Measurements from ENCODE around the gene DAB1.

Gene DAB1

DNA sequence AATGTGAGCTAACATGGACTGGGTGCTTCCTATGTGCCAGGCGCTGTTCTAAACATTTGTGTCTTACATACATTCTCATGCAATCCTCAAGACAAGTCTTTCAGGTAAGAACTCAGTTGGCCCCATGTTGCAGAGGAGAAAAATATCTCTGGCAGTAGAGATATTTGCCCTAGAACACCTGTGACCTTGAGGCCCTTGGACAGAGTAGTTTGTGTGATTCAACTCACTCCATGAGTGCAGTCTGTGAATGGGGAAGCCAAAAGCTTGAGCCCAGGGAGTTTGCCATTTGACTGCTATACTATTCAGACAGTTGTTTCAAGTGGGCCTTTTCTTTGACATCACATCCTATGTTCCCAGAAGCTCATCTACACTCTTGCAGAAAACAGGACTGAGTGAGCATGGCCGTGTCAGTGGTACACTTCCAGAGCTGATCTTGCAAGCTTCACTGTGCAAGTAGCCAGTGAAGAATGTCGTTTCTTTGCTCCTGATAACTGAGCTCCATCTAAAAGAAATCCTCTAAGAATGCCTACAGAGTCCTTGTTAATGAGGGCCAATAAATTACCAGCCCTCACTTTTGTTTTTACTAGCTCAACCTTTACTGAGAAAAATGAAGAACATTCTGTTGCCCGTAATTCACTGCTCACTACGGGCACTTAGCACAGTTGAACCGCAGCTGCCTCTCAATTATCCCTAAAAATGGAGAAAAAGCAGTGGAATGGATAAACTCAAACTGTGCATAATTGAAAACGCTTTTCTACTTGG, 359.3 kb downstream of the DAB1 start:
- TF ChIP-seq CTCF (IDR thresholded peaks at IDR 0.05; ENCODE audit: low read depth, low read length) = no peak
- DNase-seq (ENCODE audit: extremely low read depth, low read depth) = no peak

DNA sequence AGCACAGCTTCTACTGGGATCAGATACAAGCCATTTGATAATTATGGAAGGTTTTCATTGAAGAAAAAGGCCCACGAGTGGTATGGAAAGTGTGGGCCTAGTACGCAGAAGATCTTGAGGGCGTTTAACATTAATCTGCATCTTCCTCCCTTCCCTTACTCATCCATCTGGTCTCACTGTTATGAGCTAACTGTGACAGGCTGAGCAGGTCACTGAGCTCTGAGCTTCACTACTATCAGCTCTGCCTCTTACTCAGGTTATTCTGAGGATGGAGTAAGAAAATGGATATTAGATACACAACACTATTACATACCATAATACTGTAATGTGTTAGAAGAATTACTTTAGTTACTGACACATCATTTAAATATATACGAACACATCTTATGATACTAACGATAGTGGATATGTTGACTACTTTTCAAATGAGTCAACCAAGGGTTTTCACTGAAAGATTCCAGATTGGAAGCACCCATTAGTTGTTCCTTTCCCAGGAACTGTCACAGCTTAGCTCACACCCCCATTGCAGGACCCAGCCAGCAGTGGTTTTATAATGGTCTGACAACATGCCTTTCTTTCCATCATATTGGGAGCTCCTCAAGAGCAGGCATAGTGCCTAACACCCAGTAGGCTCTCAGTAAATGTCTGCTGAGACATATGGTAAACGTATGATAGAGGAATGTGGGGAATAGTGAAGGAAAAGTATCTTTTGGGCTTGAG, 360.3 kb downstream of the DAB1 start:
- TF ChIP-seq CTCF (IDR thresholded peaks at IDR 0.05; ENCODE audit: low read depth, low read length) = no peak
- no peak for DNase-seq (ENCODE audit: extremely low read depth, low read depth)

DNA sequence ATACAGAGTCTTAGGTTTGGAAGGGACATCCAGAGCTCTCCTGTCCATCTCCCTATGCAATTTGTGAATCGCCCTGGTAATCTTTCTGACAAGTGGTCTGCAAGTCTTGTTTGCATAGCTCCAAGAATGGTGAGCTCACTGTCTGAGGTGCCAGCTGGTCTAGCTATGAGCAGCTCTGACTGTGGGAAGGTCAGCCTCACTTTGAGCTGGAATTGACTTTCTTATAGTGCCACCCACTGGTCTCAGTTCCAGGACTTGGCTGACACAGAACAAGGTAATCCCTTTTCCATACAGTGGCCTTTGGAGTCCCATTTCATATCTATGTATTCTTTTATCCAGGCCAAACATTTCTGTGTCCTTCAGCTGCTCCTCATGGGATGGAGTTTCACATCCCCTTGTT, 362.5 kb downstream of the DAB1 start:
- DNase-seq (ENCODE audit: extremely low read depth, low read depth) = peak; percentile 15
- TF ChIP-seq CTCF (IDR thresholded peaks at IDR 0.05; ENCODE audit: low read depth, low read length) = peak; percentile 18

GRCh38 chr1:57060451-57060850, 363.4 kb downstream of the DAB1 start:
- DNase-seq (ENCODE audit: extremely low read depth, low read depth) = no peak
- TF ChIP-seq CTCF (IDR thresholded peaks at IDR 0.05; ENCODE audit: low read depth, low read length) = no peak

- DNase-seq (ENCODE audit: extremely low read depth, low read depth) = no peak
- TF ChIP-seq CTCF (IDR thresholded peaks at IDR 0.05; ENCODE audit: low read depth, low read length) = no peak
These were observed 365.0 kb downstream of the DAB1 start for GRCh38 chr1:57058652-57059501.

DNA sequence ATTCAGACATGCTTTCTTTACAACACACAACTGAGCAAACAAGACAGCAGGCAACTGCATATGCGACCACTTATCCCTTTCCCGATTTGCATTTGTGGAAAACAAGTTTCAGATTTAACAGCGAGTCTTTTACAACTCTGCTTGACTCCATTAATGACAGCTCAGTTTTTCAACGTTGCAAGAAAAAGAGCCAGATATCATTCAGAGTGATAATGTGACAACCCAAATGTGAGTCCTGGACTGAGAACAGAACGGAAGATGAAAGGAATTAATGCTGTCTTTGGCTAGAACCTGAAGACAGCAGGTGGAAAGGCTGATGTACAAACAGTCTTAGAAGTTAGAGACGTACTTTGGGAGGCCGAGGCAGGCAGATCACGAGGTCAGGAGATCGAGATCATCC, 375.0 kb downstream of the DAB1 start:
- TF ChIP-seq CTCF (IDR thresholded peaks at IDR 0.05; ENCODE audit: low read depth, low read length) = no peak
- no peak for DNase-seq (ENCODE audit: extremely low read depth, low read depth)
